Omental fat pad (tissue), 4 donors: ENCODE data around the gene WBP11. TPM values are rescaled to one million over a fixed set of nuclear protein-coding genes. Genes with fewer than 3 reads are reported as not detected.
"Not testable (repeated sequence)": the region's sequence is repeated elsewhere in the genome, so short reads cannot be mapped to it uniquely, and the experiment has no call there.

Experiments used
- ATAC-seq: fragments of 150-250 bp; one replicate; pipeline ENCODE4 v1.9.1; 2016; ENCODE audit warnings: mild to moderate bottlenecking, moderate library complexity; ENCODE audit not compliant: low FRiP score
- DNase-seq: peaks from one replicate; pipeline ENCODE4 v3.0.0-alpha.2; 2019; ENCODE audit warnings: low spot score
- total RNA-seq, 4 donors: library from RNA; depleted of rRNA; stranded (reverse); fragments of >200 nt; gene quantifications; one replicate each; pipeline ENCODE4 v1.1.0, GENCODE V29; 2016
- TF ChIP-seq, protein P1 (sequence below), 3 donors: fragments of 450-650 bp; IDR thresholded peaks; one replicate each; pipeline ENCODE4 v1.5.1; 2016 to 2017; ENCODE audit warnings: antibody characterized with exemption in 3 of 3, mild to moderate bottlenecking in 3 of 3, moderate library complexity in 2 of 3

WBP11 gene
- total RNA-seq, 4 donors from 2014 or later: 17.2 to 29.7 (median 19.3) TPM

DNA sequence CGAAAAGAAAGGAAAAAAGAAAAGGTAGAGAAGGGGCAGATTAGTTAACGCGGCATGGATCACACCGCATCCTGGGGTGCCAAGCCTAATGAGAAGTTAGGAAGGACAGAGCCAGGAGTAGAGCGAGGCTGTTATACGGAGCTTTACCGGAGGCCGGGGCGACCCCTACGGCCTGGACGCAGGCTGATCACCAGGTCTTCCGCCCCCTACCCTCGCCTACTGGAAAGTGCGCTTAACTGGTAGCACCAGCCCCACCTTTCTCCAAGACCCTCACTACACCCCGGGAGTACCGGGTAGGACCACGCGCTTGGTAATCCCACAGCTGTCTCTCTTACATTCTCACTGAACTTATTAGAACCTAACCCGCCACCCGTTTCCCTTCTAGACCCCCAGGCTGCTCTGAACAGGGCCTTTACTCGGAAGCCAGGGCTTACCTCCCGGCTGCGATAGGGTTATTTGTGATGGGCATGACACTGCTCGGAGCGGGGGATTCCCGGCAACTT is 33.8 kb downstream of the WBP11 start:
- TF ChIP-seq, protein P1, sequence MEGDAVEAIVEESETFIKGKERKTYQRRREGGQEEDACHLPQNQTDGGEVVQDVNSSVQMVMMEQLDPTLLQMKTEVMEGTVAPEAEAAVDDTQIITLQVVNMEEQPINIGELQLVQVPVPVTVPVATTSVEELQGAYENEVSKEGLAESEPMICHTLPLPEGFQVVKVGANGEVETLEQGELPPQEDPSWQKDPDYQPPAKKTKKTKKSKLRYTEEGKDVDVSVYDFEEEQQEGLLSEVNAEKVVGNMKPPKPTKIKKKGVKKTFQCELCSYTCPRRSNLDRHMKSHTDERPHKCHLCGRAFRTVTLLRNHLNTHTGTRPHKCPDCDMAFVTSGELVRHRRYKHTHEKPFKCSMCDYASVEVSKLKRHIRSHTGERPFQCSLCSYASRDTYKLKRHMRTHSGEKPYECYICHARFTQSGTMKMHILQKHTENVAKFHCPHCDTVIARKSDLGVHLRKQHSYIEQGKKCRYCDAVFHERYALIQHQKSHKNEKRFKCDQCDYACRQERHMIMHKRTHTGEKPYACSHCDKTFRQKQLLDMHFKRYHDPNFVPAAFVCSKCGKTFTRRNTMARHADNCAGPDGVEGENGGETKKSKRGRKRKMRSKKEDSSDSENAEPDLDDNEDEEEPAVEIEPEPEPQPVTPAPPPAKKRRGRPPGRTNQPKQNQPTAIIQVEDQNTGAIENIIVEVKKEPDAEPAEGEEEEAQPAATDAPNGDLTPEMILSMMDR (IDR thresholded peaks at IDR 0.05): no peak
- DNase-seq: no peak
- no peak for ATAC-seq

GRCh38 chr12:14768823-14769405 is 34.4 kb downstream of the WBP11 start:
- TF ChIP-seq, protein P1 (IDR thresholded peaks at IDR 0.05): no peak
- no peak for DNase-seq
- no peak for ATAC-seq

DNA sequence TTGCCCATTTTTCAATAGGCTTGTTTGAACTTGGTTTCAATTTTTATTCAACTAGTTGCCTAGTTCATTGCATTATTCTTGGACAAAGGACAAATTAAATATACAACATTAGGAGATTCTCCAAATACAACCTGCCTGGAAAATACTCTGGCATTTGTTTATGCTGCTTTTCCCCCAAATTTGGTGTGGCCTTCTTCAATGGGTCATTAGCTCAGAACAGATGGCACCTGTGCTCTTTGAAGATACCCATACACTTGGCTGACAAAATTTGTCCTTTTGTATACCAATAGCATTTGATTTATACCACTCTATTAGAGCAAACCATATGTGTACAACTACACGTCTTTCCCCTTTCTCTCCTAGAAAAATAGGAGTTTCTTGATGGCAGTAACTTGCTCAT is 35.7 kb downstream of the WBP11 start:
- DNase-seq (no peak), ATAC-seq (no peak)
- TF ChIP-seq, protein P1 (IDR thresholded peaks at IDR 0.05): no peak

DNA sequence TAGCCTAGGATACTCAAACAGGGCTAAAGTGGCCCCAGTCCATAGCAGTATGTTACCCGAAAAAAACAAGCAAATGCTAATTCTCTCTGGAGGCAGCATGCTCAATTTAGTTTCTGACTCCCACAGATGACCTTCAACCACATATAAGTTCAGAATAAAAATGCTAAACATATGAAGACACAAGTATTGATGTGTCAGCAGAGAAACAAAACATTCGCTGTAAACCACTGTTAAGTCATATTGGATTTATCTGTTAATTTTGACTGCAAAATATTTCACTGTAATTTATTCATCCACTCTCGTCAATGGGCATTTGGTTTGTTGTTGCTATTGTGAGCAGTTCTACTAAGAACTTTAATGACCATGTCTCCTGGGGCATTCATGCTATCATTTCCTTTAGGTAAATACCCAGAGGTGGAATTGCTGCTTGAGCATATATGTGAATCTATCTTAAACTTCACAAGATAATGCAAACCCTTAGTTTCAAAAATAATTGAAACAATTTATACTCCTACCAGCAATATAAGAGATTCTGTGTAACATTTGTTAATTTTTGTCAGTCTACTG is 36.5 kb downstream of the WBP11 start:
- TF ChIP-seq, protein P1 (IDR thresholded peaks at IDR 0.05): no peak
- ATAC-seq (no peak), DNase-seq (no peak)

DNA sequence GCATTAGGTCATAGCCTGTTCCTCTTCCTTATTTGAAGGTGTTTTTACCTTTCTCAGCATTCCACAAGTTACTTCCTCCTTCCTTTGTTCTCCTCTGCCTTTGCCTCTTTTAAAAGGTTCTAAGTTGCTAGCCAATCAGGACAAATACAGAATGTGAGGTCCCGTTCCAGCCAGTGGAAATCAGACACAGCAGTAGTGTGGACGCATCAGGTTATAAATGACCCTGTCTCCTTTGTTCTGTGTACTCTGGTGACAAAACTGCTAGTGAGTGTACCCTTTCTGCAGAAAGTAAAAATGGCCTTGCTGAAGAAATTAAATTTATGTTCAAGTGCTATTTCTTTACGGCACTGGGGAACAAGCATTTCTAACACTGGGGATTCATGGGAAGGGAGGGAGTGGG is 37.3 kb downstream of the WBP11 start:
- not testable (repeated sequence) for ATAC-seq, DNase-seq

DNA sequence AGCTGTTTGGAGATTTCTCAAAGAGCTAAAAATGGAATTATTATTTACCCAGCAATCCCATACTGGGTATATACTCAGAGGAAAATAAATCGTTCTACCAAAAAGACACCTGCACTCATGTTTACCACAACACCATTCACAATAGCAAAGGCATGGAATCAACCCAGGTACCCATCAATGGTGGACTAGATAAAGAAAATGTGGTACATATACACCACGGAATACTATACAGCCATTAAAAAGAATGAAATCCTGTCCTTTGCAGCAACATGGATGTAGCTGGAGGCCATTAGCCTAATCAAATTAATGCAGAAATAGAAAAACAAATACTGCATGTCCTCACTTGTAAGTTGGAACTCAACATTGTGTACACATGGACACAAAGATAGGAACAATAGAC is 37.9 kb downstream of the WBP11 start:
- TF ChIP-seq, protein P1 (IDR thresholded peaks at IDR 0.05): no peak
- DNase-seq: no peak
- no peak for ATAC-seq

GRCh38 chr12:14759711-14760280 is 43.5 kb downstream of the WBP11 start:
- ATAC-seq, DNase-seq: not testable (repeated sequence)
